Peyer's patch (tissue), 4 donors: ENCODE measurements around the gene CAMSAP1.

Experiments
- POLR2A ChIP-seq, 2 donors: fragments of 450-650 bp; IDR thresholded peaks; one replicate each; pipeline ENCODE4 v1.5.1; 2017; ENCODE audit warnings: antibody characterized with exemption in 2 of 2, mild to moderate bottlenecking in 2 of 2, moderate library complexity in 2 of 2
- TF ChIP-seq, protein P1 (sequence below), 6 experiments: fragments of 450-650 bp in 4 of 6; fragments of 200-600 bp in 2 of 6; sonication (generic) in 1 of 6; IDR thresholded peaks; one replicate each; pipeline ENCODE4 v1.5.1; 2017 to 2019; ENCODE audit warnings: antibody characterized with exemption in 6 of 6, mild to moderate bottlenecking in 3 of 6, moderate library complexity in 1 of 6

DNA sequence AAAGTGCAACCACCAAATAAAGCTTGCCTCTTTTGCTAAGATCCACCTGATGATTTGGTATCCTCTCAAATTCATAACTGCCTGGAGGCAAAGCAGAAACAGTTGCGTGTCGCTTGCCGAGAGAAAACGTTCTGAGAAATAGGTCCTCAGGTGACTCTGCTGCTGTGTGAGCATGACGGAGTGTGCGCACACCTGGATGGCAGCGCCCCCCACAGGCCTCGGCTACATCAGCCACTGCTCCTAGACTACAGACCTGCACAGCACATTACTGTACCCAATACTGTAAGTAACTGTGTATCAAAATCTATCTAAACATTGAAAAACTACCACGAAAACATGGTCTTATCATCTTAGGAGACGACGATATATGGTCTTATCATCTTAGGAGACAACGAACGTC is 87.4 kb downstream of the CAMSAP1 start:
- TF ChIP-seq, protein P1, sequence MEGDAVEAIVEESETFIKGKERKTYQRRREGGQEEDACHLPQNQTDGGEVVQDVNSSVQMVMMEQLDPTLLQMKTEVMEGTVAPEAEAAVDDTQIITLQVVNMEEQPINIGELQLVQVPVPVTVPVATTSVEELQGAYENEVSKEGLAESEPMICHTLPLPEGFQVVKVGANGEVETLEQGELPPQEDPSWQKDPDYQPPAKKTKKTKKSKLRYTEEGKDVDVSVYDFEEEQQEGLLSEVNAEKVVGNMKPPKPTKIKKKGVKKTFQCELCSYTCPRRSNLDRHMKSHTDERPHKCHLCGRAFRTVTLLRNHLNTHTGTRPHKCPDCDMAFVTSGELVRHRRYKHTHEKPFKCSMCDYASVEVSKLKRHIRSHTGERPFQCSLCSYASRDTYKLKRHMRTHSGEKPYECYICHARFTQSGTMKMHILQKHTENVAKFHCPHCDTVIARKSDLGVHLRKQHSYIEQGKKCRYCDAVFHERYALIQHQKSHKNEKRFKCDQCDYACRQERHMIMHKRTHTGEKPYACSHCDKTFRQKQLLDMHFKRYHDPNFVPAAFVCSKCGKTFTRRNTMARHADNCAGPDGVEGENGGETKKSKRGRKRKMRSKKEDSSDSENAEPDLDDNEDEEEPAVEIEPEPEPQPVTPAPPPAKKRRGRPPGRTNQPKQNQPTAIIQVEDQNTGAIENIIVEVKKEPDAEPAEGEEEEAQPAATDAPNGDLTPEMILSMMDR (IDR thresholded peaks at IDR 0.05): no peak
- no peak for TF ChIP-seq POLR2A (IDR thresholded peaks at IDR 0.05)
